ENCODE data around the gene CALN1.
"Not testable (repeated sequence)": the region's sequence is repeated elsewhere in the genome, so short reads cannot be mapped to it uniquely, and the experiment has no call there.

The CALN1 gene

GRCh38 chr7:72267291-72267800 lies 144.8 kb downstream of the CALN1 start:
- no peak for ATAC-seq
- DNase-seq, result no peak

- DNase-seq (no peak), ATAC-seq (no peak)
Observed at GRCh38 chr7:72266771-72267170, 145.4 kb downstream of the CALN1 start.

GRCh38 chr7:72265071-72265904 lies 146.8 kb downstream of the CALN1 start:
- ATAC-seq, result no peak
- DNase-seq, result no peak

GRCh38 chr7:72260406-72260805 lies 151.7 kb downstream of the CALN1 start:
- DNase-seq (no peak), ATAC-seq (no peak)

- no peak for ATAC-seq
- no peak for DNase-seq
Observed at GRCh38 chr7:72258074-72258473, 154.1 kb downstream of the CALN1 start.

GRCh38 chr7:72254455-72254854 lies 157.7 kb downstream of the CALN1 start:
- ATAC-seq, result no peak
- DNase-seq, result no peak

GRCh38 chr7:72249106-72249505 lies 163.0 kb downstream of the CALN1 start:
- DNase-seq, result no peak
- no peak for ATAC-seq

GRCh38 chr7:72244826-72245398 lies 167.2 kb downstream of the CALN1 start:
- no peak for ATAC-seq
- DNase-seq, result no peak

GRCh38 chr7:72243329-72243728 lies 168.8 kb downstream of the CALN1 start:
- no peak for ATAC-seq
- DNase-seq, result no peak

GRCh38 chr7:72235351-72235750 lies 176.8 kb downstream of the CALN1 start:
- no peak for ATAC-seq
- no peak for DNase-seq

GRCh38 chr7:72234086-72234485 lies 178.1 kb downstream of the CALN1 start:
- ATAC-seq (no peak), DNase-seq (no peak)

- ATAC-seq (no peak), DNase-seq (no peak)
Observed at GRCh38 chr7:72230281-72230680, 181.9 kb downstream of the CALN1 start.

- no peak for ATAC-seq
- DNase-seq, result no peak
Observed at GRCh38 chr7:72223351-72223750, 188.8 kb downstream of the CALN1 start.

GRCh38 chr7:72222136-72222535 lies 190.0 kb downstream of the CALN1 start:
- DNase-seq, result no peak
- no peak for ATAC-seq

- ATAC-seq, result no peak
Observed at GRCh38 chr7:72219500-72219899, 192.6 kb downstream of the CALN1 start.

GRCh38 chr7:72217151-72217550 lies 195.0 kb downstream of the CALN1 start:
- DNase-seq (no peak), ATAC-seq (no peak)

More at GRCh38 chr7:72219500-72219899, 192.6 kb downstream of the CALN1 start:
- no peak for DNase-seq

GRCh38 chr7:72213769-72214168 lies 198.4 kb downstream of the CALN1 start:
- DNase-seq (no peak), ATAC-seq (no peak)

GRCh38 chr7:72213081-72213480 lies 199.1 kb downstream of the CALN1 start:
- no peak for DNase-seq
- ATAC-seq, result no peak

GRCh38 chr7:72211175-72211574 lies 201.0 kb downstream of the CALN1 start:
- no peak for ATAC-seq
- DNase-seq, result no peak

GRCh38 chr7:72209006-72209405 lies 203.1 kb downstream of the CALN1 start:
- not testable (repeated sequence) for DNase-seq, ATAC-seq

GRCh38 chr7:72196176-72196575 lies 216.0 kb downstream of the CALN1 start:
- DNase-seq, result no peak
- ATAC-seq, result no peak

GRCh38 chr7:72190919-72191318 lies 221.2 kb downstream of the CALN1 start:
- no peak for ATAC-seq
- no peak for DNase-seq

GRCh38 chr7:72190146-72190545 lies 222.0 kb downstream of the CALN1 start:
- ATAC-seq, result no peak
- no peak for DNase-seq

GRCh38 chr7:72187179-72187578 lies 225.0 kb downstream of the CALN1 start:
- no peak for ATAC-seq
- DNase-seq, result no peak

Measured in stimulated activated naive CD8-positive, alpha-beta T cell treated with anti-CD3 and anti-CD28 coated beads, Interleukin-15, Interleukin-2, amounts not matched to agents 100 U/mL and 50 U/mL, for 24 hours (primary cell).